Epithelial cell of proximal tubule (primary cell): Measurements from ENCODE around the gene SASS6. TPM values are rescaled to one million over a fixed set of nuclear protein-coding genes. Genes with fewer than 3 reads are reported as not detected.

Experiments used
- DNase-seq: peaks from one replicate; pipeline ENCODE4 v3.0.0-alpha.2; 2011; ENCODE audit warnings: low read depth
- H3K4me3 ChIP-seq: 2 replicates; pipeline ENCODE4 v1.5.1; 2011; ENCODE audit warnings: low read depth, mild to moderate bottlenecking, low read length
- CTCF ChIP-seq: conservative IDR thresholded peaks from 2 replicates; pipeline ENCODE4 v1.5.1; 2012; ENCODE audit warnings: low read depth, mild to moderate bottlenecking, low read length
- total RNA-seq: library from RNA; depleted of rRNA; stranded (reverse); fragments of >200 nt; gene quantifications from 2 replicates; pipeline ENCODE4 v1.2.3, GENCODE V29; 2015

The SASS6 gene
- total RNA-seq, 1 donor from 2014 or later = 8.2 TPM

GRCh38 chr1:100162881-100163280 is 30.2 kb upstream of the SASS6 start:
- no peak for DNase-seq
- H3K4me3 ChIP-seq = no peak overlapping the region
- no peak for TF ChIP-seq CTCF

GRCh38 chr1:100152271-100152670 is 19.5 kb upstream of the SASS6 start:
- no peak overlapping the region for H3K4me3 ChIP-seq
- DNase-seq = no peak
- TF ChIP-seq CTCF = no peak

DNA sequence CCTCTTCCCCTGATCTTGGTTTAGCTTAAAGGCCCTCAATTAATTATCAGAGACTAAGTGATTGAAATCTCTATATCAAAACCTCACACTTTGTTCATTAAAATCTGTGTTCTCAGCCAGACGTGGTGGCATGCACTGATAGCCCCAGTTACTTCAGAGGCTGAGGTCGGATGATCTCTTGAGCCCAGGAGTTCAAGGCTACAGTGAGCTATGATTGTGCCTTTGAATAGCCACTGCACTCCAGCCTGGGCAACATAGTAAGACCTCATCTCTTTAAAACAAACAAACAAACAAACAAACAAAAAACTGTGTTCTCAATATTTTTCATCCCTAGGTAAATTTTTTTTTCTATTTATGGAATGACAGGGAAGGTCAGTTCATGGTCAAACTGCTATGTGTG is 18.9 kb upstream of the SASS6 start:
- TF ChIP-seq CTCF = no peak
- H3K4me3 ChIP-seq = no peak overlapping the region
- DNase-seq = no peak

DNA sequence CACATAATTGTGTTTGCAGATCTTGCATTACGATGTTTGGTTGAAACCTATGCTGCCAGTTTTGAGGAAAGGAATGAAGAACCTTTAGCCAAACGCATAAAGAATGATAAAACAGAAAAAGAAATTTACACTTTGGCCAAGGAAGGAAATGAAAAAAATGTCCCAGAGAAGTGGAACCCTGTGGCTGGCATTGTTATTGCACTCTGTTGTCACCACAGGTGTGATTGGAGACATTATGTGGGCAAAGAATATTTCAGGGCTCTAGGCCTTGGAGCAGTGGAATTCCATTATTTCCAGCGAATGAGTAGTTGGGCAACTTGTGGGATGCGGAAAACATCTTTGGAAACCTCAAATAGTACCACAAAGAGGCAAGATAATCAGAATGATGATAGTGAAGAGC is 15.1 kb upstream of the SASS6 start:
- H3K4me3 ChIP-seq = no peak overlapping the region
- DNase-seq = no peak
- no peak for TF ChIP-seq CTCF

- TF ChIP-seq CTCF = no peak
- H3K4me3 ChIP-seq = no peak overlapping the region
- DNase-seq = no peak
Measured at GRCh38 chr1:100146958-100147357, 14.2 kb upstream of the SASS6 start.

DNA sequence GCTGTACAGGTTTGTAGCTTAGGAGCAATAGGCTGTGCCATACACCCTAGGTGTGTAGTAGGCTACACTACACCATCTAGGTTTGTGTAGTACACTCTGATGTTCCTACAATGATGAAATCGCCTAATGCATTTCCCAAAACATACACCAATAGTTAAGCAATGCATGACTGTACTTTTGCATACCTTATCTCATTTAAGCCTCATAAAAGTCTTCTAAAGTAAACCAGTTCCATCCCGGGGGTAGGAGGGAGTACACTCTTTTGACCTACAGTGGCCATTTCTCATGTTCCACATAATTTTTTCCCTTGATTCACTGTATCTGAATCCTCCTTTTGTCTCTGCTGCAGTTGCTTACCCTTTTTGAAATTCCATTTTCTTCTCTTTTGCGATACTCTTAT is 12.4 kb upstream of the SASS6 start:
- DNase-seq = no peak
- TF ChIP-seq CTCF = no peak
- no peak overlapping the region for H3K4me3 ChIP-seq

DNA sequence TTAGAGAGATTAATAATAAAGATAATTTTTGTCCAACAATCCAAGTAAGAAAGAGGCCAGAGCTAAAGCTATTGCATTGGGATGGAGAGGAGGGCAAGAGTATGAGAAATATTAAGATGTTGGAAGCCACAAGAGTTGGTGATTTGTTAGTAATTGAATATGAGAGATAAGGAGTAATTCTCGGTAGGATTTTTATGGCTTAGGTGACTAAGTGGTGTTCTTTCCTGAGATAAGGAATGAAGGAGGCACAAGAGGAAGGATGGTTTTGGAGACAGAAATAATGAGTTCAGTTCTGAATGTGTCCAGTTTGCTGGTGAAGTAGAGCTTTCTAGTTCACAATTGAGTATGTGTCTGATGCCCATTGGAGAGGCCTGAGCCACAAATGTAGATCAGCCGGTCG is 9.6 kb upstream of the SASS6 start:
- no peak for DNase-seq
- no peak for TF ChIP-seq CTCF
- no peak overlapping the region for H3K4me3 ChIP-seq
